Left ventricle myocardium inferior (tissue), 1 donor: ENCODE measurements around the gene GNG5. TPM values are rescaled to one million over a fixed set of nuclear protein-coding genes. Genes with fewer than 3 reads are reported as not detected.

Experiments
- DNase-seq: peaks from one replicate; pipeline ENCODE4 v3.0.0-alpha.2; 2020
- H3K27ac ChIP-seq: fragments of 200-600 bp; replicated peaks from 2 replicates; pipeline ENCODE4 v1.8.0; 2021
- H3K27me3 ChIP-seq: fragments of 200-600 bp; 2 replicates; pipeline ENCODE4 v1.8.0; 2021; ENCODE audit warnings: low read depth
- H3K36me3 ChIP-seq: fragments of 200-600 bp; 2 replicates; pipeline ENCODE4 v1.8.0; 2021
- H3K4me1 ChIP-seq: fragments of 200-600 bp; 2 replicates; pipeline ENCODE4 v1.8.0; 2021
- H3K4me3 ChIP-seq: fragments of 200-600 bp; 2 replicates; pipeline ENCODE4 v1.8.0; 2021; ENCODE audit warnings: mild to moderate bottlenecking, moderate library complexity
- H3K9me3 ChIP-seq: fragments of 200-600 bp; replicated peaks from 2 replicates; pipeline ENCODE4 v1.8.0; 2021
- intact Hi-C: fragments of 100-400 bp; cut with micrococcal nuclease; formaldehyde crosslinking; loops from one replicate; pipeline ENCODE4 v1.11.0; 2022
- total RNA-seq: library from RNA; stranded (reverse); fragmentation: NEBNext Ultra II Directional; extraction: Animal tissue kit (Norgen Biotek cat#: 25700); gene quantifications from one replicate; pipeline ENCODE4 v1.2.1, GENCODE V29; 2021
- TF ChIP-seq, protein P1 (sequence below): fragments of 200-600 bp; IDR thresholded peaks from 2 replicates; pipeline ENCODE4 v1.8.0; 2021; ENCODE audit warnings: antibody characterized with exemption, mild to moderate bottlenecking, borderline replicate concordance
- donor health status: DM: no; HTN: yes; CAD: no; lungs with severe emphysema.

The GNG5 gene
- total RNA-seq, 1 donor from 2014 or later = 170 TPM

DNA sequence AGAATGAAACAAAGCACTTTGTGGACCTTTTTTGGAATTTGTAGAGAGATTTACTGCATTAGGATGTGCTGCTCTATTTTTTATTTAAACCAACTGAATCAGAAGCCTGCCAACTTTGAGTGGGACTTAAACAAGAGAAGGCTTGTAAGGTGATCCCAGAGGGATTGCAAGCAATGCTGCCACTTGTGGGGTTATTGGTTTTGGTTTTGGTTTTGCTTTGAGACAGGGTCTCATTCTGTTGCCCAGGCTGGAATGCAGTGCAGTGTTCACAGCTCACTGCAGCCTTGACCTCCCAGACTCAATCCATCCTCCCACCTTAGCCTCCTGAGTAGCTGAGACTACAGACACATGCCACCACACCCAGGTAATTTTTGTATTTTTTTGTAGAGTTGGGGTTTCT, 32.2 kb upstream of the GNG5 start:
- H3K4me1 ChIP-seq = no peaks in the 10 kb centered on the region
- no peak for DNase-seq
- H3K36me3 ChIP-seq = peaks cover 12% of the 10 kb centered on the region
- no peak overlapping the region for H3K27ac ChIP-seq
- no peaks in the 10 kb centered on the region for H3K9me3 ChIP-seq
- TF ChIP-seq, protein P1, sequence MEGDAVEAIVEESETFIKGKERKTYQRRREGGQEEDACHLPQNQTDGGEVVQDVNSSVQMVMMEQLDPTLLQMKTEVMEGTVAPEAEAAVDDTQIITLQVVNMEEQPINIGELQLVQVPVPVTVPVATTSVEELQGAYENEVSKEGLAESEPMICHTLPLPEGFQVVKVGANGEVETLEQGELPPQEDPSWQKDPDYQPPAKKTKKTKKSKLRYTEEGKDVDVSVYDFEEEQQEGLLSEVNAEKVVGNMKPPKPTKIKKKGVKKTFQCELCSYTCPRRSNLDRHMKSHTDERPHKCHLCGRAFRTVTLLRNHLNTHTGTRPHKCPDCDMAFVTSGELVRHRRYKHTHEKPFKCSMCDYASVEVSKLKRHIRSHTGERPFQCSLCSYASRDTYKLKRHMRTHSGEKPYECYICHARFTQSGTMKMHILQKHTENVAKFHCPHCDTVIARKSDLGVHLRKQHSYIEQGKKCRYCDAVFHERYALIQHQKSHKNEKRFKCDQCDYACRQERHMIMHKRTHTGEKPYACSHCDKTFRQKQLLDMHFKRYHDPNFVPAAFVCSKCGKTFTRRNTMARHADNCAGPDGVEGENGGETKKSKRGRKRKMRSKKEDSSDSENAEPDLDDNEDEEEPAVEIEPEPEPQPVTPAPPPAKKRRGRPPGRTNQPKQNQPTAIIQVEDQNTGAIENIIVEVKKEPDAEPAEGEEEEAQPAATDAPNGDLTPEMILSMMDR = no peak
- H3K4me3 ChIP-seq = no peak overlapping the region
- intact Hi-C loops = no loop called here
- no peaks in the 10 kb centered on the region for H3K27me3 ChIP-seq

DNA sequence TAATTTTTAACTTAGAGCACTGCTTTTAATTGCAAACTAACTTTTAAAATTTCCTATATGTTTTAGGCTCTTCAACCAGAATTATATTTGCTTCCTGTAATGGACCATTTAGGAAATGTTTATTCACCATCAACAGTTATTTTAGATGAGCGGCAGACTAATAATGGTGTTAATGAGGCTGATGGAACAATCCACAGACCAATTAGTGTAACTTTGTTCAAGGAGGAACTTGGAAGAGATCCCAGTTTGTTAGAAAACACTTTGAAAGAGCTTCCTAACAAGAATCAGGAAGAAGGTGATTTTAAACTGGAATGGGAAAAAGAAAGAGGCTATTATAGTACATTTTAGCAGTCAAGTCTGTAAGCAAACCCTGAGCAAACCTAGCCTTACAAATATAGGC, 19.4 kb upstream of the GNG5 start:
- H3K4me1 ChIP-seq = no peaks in the 10 kb centered on the region
- DNase-seq = no peak
- no peaks in the 10 kb centered on the region for H3K27me3 ChIP-seq
- H3K9me3 ChIP-seq = no peaks in the 10 kb centered on the region
- TF ChIP-seq, protein P1 = no peak
- H3K4me3 ChIP-seq = no peak overlapping the region
- no peak overlapping the region for H3K27ac ChIP-seq
- peaks cover 11% of the 10 kb centered on the region for H3K36me3 ChIP-seq
- intact Hi-C loops = no loop called here

- TF ChIP-seq, protein P1 = no peak
- Histone ChIP-seq H3K4me3 (no peak overlapping the region), H3K4me1 (no peaks in the 10 kb centered on the region), H3K36me3 (peaks cover 11% of the 10 kb centered on the region), H3K9me3 (no peaks in the 10 kb centered on the region), H3K27ac (no peak overlapping the region), H3K27me3 (no peaks in the 10 kb centered on the region)
- DNase-seq = no peak
- intact Hi-C loops = no loop called here
Measured at GRCh38 chr1:84524590-84524989, 18.2 kb upstream of the GNG5 start.

- intact Hi-C loops = no loop called here
- no peak overlapping the region for H3K4me3 ChIP-seq
- no peaks in the 10 kb centered on the region for H3K27me3 ChIP-seq
- no peak overlapping the region for H3K27ac ChIP-seq
- peaks cover 5% of the 10 kb centered on the region for H3K36me3 ChIP-seq
- DNase-seq = no peak
- H3K4me1 ChIP-seq = peaks cover 15% of the 10 kb centered on the region
- TF ChIP-seq, protein P1 = no peak
- H3K9me3 ChIP-seq = peaks cover 16% of the 10 kb centered on the region
Measured at GRCh38 chr1:84510668-84511067, 4.3 kb upstream of the GNG5 start.

DNA sequence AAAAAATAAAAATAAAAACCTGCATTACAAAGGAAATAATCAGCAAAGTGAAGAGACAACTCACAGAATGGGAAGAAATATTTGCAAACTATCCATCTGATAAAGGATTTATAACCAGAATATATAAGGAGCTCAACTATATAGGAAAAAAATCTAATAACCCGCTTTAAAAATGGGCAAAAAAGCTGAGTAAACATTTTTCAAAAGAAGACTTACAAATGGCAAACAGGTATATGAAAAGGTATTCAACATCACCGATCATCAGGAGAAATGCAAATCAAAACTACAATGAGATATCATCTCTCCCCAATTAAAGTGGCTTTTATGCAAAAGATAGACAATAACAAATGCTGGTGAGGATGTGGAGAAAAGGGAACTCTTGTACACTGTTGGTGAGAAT, 3.8 kb upstream of the GNG5 start:
- intact Hi-C loops = no loop called here
- TF ChIP-seq, protein P1 = no peak
- Histone ChIP-seq H3K27me3 (no peaks in the 10 kb centered on the region), H3K4me1 (peaks cover 17% of the 10 kb centered on the region), H3K27ac (no peak overlapping the region), H3K9me3 (peaks cover 16% of the 10 kb centered on the region), H3K4me3 (no peak overlapping the region), H3K36me3 (peaks cover 5% of the 10 kb centered on the region)
- no peak for DNase-seq

DNA sequence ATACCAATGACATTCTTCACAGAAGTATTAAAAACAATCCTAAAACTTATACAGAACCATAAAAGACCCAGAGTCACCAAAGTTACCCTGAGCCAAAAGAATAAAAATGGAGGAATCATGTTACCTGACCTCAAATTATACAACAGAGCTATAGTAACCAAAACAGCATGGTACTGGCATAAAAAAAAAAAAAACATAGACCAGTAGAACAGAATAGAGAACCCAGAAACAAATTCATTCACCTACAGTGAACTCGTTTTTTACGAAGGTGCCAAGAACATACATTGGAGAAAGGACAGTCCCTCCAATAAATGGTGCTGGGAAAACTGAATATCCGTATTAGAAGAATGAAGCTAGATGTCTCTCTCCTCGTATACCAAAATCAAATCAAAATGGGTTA, 2.6 kb upstream of the GNG5 start:
- H3K4me3 ChIP-seq = no peak overlapping the region
- H3K36me3 ChIP-seq = peaks cover 5% of the 10 kb centered on the region
- TF ChIP-seq, protein P1 = no peak
- no peak for DNase-seq
- H3K27me3 ChIP-seq = no peaks in the 10 kb centered on the region
- H3K9me3 ChIP-seq = peaks cover 16% of the 10 kb centered on the region
- peaks cover 28% of the 10 kb centered on the region for H3K4me1 ChIP-seq
- H3K27ac ChIP-seq = no peak overlapping the region
- intact Hi-C loops = no loop called here
